ENCODE measurements around the gene XPR1. TPM values are rescaled to one million over a fixed set of nuclear protein-coding genes. Genes with fewer than 3 reads are reported as not detected.

Gene XPR1
- total and polyA plus RNA-seq, 7 donors = 3.7 to 19.1 (median 11.2) TPM

DNA sequence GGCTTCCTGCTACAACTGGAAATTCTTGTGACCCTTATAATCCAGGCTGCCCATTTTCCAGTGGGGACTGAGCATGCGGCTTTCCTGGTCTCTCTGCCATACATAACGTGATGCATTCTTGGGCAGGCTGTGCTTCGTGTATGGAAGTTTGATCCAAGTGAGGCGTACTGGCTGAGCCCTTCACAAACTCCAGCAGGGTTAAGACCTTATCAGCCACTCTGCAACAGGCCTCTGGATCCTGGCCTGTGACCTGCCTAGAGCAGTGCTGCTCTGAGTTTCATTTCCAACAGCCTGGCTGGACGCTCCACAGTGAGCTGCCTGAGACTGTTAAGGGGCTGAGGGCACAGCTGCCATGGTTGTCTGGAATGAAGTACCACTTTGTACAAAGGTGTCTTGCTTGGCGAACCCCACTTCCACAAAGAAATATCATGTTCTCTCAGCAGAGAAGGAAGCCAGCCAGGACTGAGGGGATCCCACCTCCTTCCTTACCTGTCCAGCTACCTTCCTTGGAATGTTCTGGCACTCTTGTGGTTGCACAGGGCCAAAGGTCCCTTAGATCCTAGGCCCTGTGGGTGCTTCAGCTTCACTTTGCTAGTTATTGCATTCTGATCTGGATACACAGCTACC lies 28.5 kb upstream of the XPR1 start:
- H3K27ac ChIP-seq = no peak overlapping the region
- DNase-seq = no peak
- H3K9me3 ChIP-seq = no peaks in the 10 kb centered on the region
- no peak for ATAC-seq
- H3K4me3 ChIP-seq = no peak overlapping the region
- no peaks in the 10 kb centered on the region for H3K36me3 ChIP-seq (ENCODE audit: insufficient read depth in 1 of 2, low read depth in 1 of 2)
- no peaks in the 10 kb centered on the region for H3K4me1 ChIP-seq
- intact Hi-C loops (cut with DNase I) = no loop called here
- no peaks in the 10 kb centered on the region for H3K27me3 ChIP-seq (ENCODE audit: insufficient read depth in 3 of 3, low read length in 2 of 3)
- 84 to 88% (median 86%) methylated on average over 6 of the region's 6 CpGs for WGBS, 3 donors
- TF ChIP-seq, protein P1, sequence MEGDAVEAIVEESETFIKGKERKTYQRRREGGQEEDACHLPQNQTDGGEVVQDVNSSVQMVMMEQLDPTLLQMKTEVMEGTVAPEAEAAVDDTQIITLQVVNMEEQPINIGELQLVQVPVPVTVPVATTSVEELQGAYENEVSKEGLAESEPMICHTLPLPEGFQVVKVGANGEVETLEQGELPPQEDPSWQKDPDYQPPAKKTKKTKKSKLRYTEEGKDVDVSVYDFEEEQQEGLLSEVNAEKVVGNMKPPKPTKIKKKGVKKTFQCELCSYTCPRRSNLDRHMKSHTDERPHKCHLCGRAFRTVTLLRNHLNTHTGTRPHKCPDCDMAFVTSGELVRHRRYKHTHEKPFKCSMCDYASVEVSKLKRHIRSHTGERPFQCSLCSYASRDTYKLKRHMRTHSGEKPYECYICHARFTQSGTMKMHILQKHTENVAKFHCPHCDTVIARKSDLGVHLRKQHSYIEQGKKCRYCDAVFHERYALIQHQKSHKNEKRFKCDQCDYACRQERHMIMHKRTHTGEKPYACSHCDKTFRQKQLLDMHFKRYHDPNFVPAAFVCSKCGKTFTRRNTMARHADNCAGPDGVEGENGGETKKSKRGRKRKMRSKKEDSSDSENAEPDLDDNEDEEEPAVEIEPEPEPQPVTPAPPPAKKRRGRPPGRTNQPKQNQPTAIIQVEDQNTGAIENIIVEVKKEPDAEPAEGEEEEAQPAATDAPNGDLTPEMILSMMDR (IDR thresholded peaks at IDR 0.05) = no peak

DNA sequence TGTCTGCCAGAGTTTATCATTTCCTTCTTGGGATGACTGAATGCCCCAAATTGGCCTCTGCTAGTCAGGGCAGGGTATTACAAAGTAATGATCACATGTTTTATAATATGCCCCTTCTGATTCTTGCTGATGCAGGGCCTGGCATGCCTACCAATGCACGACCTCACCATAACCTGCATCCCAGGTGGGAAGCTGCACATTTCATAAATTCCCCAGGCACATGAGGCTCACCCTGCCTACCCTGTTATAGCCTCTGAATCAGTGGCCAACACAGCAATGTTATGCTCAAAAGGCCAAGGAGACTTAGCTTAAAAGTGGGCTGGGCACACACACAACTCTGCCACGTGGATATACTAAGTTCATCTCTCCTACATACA lies 28.0 kb upstream of the XPR1 start:
- no peak for ATAC-seq
- Histone ChIP-seq H3K36me3 (ENCODE audit: insufficient read depth in 1 of 2, low read depth in 1 of 2) (no peaks in the 10 kb centered on the region), H3K9me3 (no peaks in the 10 kb centered on the region), H3K27ac (no peak overlapping the region), H3K27me3 (ENCODE audit: insufficient read depth in 3 of 3, low read length in 2 of 3) (no peaks in the 10 kb centered on the region), H3K4me3 (no peak overlapping the region), H3K4me1 (no peaks in the 10 kb centered on the region)
- 76 to 84% (median 78%) methylated on average over 2 of the region's 2 CpGs for WGBS, 3 donors
- intact Hi-C loops (cut with DNase I) = no loop called here
- TF ChIP-seq, protein P1 (IDR thresholded peaks at IDR 0.05) = no peak
- DNase-seq = no peak

DNA sequence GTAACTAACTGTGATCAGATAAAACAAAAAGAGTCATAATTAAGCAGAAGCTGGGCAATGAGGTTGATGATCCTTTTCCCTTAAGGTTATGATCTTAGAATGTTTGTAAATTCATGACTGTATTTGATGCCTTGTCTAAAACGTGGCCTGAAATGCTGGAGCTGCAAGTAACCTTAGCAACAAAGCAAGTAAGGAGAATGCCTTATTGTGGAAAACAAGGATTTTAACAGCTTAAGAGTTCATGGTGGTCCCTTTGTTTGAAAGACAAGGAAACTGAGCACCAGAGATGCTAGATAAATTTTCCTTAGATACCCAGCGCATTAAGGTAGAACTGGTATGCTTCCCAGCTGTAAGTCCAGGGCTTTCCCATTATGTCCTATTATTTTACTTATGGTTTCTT lies 25.7 kb upstream of the XPR1 start:
- TF ChIP-seq, protein P1 (IDR thresholded peaks at IDR 0.05) = no peak
- Histone ChIP-seq H3K27me3 (ENCODE audit: insufficient read depth in 3 of 3, low read length in 2 of 3) (no peaks in the 10 kb centered on the region), H3K36me3 (ENCODE audit: insufficient read depth in 1 of 2, low read depth in 1 of 2) (no peaks in the 10 kb centered on the region), H3K27ac (no peak overlapping the region), H3K4me1 (peaks cover 15% of the 10 kb centered on the region), H3K4me3 (no peak overlapping the region), H3K9me3 (no peaks in the 10 kb centered on the region)
- intact Hi-C loops (cut with DNase I) = no loop called here
- no peak for DNase-seq
- 61 to 70% (median 70%) methylated on average over 2 of the region's 2 CpGs for WGBS, 3 donors
- no peak for ATAC-seq

DNA sequence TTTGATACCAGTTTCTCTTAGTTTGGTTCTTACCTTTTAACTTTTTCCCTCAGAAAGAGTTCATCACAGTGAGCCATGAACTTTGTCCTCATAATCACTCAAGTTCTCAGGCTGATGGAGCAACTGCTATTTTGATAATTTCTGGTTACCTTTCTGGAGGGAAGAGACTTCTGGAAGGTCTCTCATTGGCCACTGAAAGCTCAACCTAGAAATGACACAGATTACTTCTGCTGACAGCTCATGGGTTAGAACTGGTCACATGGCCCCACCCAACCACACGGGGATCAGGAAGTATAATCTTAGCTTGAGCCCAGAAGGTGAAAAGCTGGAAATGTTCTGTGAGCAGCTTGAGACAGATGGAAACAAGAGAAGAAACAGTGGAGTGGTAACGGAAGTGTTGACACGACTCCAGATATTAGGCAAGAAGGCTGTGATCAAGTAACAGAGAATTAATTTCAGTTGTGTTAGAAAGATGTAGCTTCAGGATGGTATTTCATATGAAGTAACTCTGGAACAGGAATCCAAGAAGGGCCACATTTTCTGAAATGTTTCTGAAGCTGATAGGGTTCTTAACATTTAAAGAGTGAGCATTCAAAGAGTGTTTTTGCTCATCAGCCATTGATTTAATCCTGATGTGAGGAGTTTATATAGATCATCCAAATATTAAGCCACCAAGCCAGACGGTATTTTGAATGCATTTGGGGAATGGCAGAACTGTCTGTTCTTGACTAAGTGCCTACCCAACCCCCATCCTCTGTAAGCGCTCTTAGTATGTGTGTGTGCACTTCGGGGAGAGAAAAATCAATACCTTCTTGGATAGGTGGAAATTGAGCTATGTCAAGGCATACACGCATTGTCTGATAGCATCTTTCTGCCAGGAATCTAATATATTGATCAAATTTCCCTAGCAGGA lies 21.9 kb upstream of the XPR1 start:
- intact Hi-C loops (cut with DNase I) = no loop called here
- Histone ChIP-seq H3K4me1 (peaks cover 29% of the 10 kb centered on the region), H3K27ac (peak overlapping the region; percentile 82), H3K9me3 (no peaks in the 10 kb centered on the region), H3K4me3 (peak overlapping the region; percentile 1), H3K36me3 (ENCODE audit: insufficient read depth in 1 of 2, low read depth in 1 of 2) (no peaks in the 10 kb centered on the region), H3K27me3 (ENCODE audit: insufficient read depth in 3 of 3, low read length in 2 of 3) (no peaks in the 10 kb centered on the region)
- ATAC-seq = peak; percentile 76 to 88 (median 88)
- WGBS, 3 donors = 44 to 60% (median 47%) methylated on average over 7 of the region's 7 CpGs
- DNase-seq = peak in 1 of 2 donors; percentile 58
- TF ChIP-seq, protein P1 (IDR thresholded peaks at IDR 0.05) = no peak

Measured in psoas muscle (tissue), 8 donors.